Neuronal stem cell (in vitro differentiated cells): ENCODE measurements around the gene AUTS2.

Experiments
- DNase-seq: peaks from one replicate; pipeline ENCODE4 v3.0.0-alpha.2; 2013; ENCODE audit warnings: low spot score
- H2AFZ ChIP-seq: one replicate; pipeline ENCODE4 v1.6.1; 2013; ENCODE audit warnings: mild to moderate bottlenecking, low read length, inconsistent platforms
- H2AK5ac ChIP-seq: 2 replicates; pipeline ENCODE4 v1.6.1; 2013; ENCODE audit warnings: low read depth, mild to moderate bottlenecking, inconsistent platforms, low read length, moderate library complexity, mixed read lengths
- H2BK120ac ChIP-seq: 2 replicates; pipeline ENCODE4 v1.6.1; 2013; ENCODE audit warnings: low read depth, mild to moderate bottlenecking, inconsistent platforms, low read length, moderate library complexity, mixed read lengths
- H2BK12ac ChIP-seq: one replicate; pipeline ENCODE4 v1.6.1; 2013; ENCODE audit warnings: low read length, inconsistent platforms
- H2BK15ac ChIP-seq: 2 replicates; pipeline ENCODE4 v1.6.1; 2013; ENCODE audit warnings: mild to moderate bottlenecking, low read length, inconsistent platforms, mixed read lengths
- H2BK5ac ChIP-seq: one replicate; pipeline ENCODE4 v1.6.1; 2013; ENCODE audit warnings: inconsistent platforms, mild to moderate bottlenecking, low read length, moderate library complexity
- H3K14ac ChIP-seq: one replicate; pipeline ENCODE4 v1.6.1; 2013; ENCODE audit warnings: low read length, inconsistent platforms
- H3K18ac ChIP-seq: 2 replicates; pipeline ENCODE4 v1.6.1; 2013; ENCODE audit warnings: low read length, inconsistent platforms
- H3K23ac ChIP-seq: 2 replicates; pipeline ENCODE4 v1.6.1; 2013; ENCODE audit warnings: low read depth, mild to moderate bottlenecking, mixed read lengths, low read length, inconsistent platforms; ENCODE audit not compliant: poor library complexity
- H3K27ac ChIP-seq: replicated peaks from 3 replicates; pipeline ENCODE4 v1.5.1; 2013; ENCODE audit warnings: low read length, inconsistent platforms
- H3K27me3 ChIP-seq, 3 experiments: 2 replicates each; pipeline ENCODE4 v1.6.1; 2013; ENCODE audit warnings: low read length in 3 of 3, mild to moderate bottlenecking in 2 of 3, inconsistent platforms in 1 of 3, low read depth in 1 of 3, mixed read lengths in 1 of 3, moderate library complexity in 1 of 3; ENCODE audit not compliant: control insufficient read depth in 3 of 3, insufficient read depth in 3 of 3
- H3K36me3 ChIP-seq, 2 donors: replicated peaks in 1 of 2; 2 replicates each; pipeline ENCODE4 v1.6.1; 2013; ENCODE audit warnings: low read length in 2 of 2; ENCODE audit not compliant: control insufficient read depth in 2 of 2, insufficient read depth in 2 of 2
- H3K4ac ChIP-seq: 2 replicates; pipeline ENCODE4 v1.6.1; 2013; ENCODE audit warnings: inconsistent platforms, mild to moderate bottlenecking, low read length, moderate library complexity
- H3K4me1 ChIP-seq, 2 donors: 1 replicate in 1 of 2; 2 replicates in 1 of 2; pipeline ENCODE4 v1.6.1; 2013; ENCODE audit warnings: low read length in 2 of 2, low read depth in 1 of 2; ENCODE audit not compliant: control insufficient read depth in 2 of 2, insufficient read depth in 1 of 2
- H3K4me2 ChIP-seq: one replicate; pipeline ENCODE4 v1.6.1; 2013; ENCODE audit warnings: mild to moderate bottlenecking, low read length, inconsistent platforms; ENCODE audit not compliant: insufficient read depth, poor library complexity, severe bottlenecking
- H3K4me3 ChIP-seq, 2 donors: 2 replicates each; pipeline ENCODE4 v1.5.1; 2013; ENCODE audit warnings: low read length in 2 of 2, mild to moderate bottlenecking in 2 of 2, inconsistent platforms in 1 of 2, moderate library complexity in 1 of 2
- H3K79me1 ChIP-seq: one replicate; pipeline ENCODE4 v1.6.1; 2013; ENCODE audit warnings: low read depth, mild to moderate bottlenecking, inconsistent platforms, low read length, moderate library complexity
- H3K9ac ChIP-seq: one replicate; pipeline ENCODE4 v1.6.1; 2013; ENCODE audit warnings: mild to moderate bottlenecking, low read depth, low read length, inconsistent platforms; ENCODE audit not compliant: poor library complexity
- H3K9me3 ChIP-seq, 2 donors: replicated peaks in 1 of 2; 2 replicates each; pipeline versions ENCODE3 to v1.6.1; 2013; ENCODE audit warnings: low read length in 2 of 2, mild to moderate bottlenecking in 2 of 2, inconsistent platforms in 1 of 2, low read depth in 1 of 2, mixed read lengths in 1 of 2, moderate library complexity in 1 of 2; ENCODE audit not compliant: control insufficient read depth in 2 of 2, insufficient read depth in 1 of 2
- H4K8ac ChIP-seq: one replicate; pipeline ENCODE4 v1.6.1; 2013; ENCODE audit warnings: low read depth, mild to moderate bottlenecking, inconsistent platforms, low read length, moderate library complexity
- H4K91ac ChIP-seq: one replicate; pipeline ENCODE4 v1.6.1; 2013; ENCODE audit warnings: low read length, low read depth, mild to moderate bottlenecking, inconsistent platforms; ENCODE audit not compliant: poor library complexity
- WGBS, 2 donors: extraction: QIAGEN DNeasy Blood & Tissue Kit; methylation state at CpG; one replicate each; pipeline ENCODE4 v1.1.7; 2013; ENCODE audit warnings: missing lambda C conversion rate in 2 of 2, mixed read lengths in 1 of 2; ENCODE audit not compliant: insufficient read length in 2 of 2, insufficient replicate concordance in 1 of 2; ENCODE audit errors: extremely low coverage in 2 of 2; 5-methylcytosine and 5-hydroxymethylcytosine counted together

The AUTS2 gene

DNA sequence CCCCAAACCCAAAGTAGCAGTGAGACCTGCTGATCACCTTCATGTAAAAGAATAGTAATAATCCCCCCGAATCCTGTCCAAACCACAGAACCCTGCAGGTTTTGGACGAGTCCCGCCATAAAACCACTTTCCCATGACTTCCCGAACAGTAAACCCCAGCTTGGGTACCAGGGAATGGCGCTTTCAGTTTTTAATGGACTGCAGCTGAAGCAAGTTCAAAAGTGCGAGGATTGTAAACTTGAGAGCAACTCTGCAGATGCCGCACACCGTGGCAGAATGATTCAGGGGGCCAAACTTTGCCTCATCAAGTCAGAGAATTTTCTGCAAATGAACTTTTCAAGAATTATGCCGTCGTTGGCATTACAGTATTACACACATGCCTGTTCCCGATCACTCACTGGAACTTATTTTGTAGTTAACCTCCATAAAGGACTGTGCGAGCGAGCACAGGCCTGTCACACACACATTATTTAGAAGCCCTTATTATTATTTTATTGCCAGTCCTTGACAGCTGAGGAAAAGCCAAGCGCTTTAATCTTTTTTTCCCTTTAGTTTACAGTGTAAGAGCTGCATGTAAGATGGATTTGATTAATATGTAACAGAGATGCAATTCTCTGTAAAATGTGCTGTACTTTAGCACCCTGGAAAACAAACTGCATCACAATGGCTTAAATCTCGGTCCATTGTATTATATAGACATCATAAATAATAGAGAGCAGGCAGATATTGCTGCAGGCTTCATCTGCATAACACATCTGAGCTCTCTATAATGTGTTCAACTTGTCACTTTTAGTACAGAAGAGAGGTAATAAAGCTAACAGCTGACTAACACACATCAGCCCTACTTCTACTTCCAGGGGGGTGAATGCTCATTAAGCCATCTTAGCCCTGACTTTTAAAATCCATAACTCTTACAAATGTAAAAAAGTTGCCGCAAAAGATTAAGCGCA, 1040.2 kb downstream of the AUTS2 start:
- H3K27me3 ChIP-seq: no peaks in the 10 kb centered on the region
- no peak overlapping the region for H3K18ac ChIP-seq
- H2AFZ ChIP-seq: no peak overlapping the region
- H3K4me2 ChIP-seq: no peak overlapping the region
- no peak overlapping the region for H3K23ac ChIP-seq
- no peak overlapping the region for H2AK5ac ChIP-seq
- H2BK5ac ChIP-seq: no peak overlapping the region
- H2BK120ac ChIP-seq: no peak overlapping the region
- no peak for DNase-seq
- no peak overlapping the region for H4K91ac ChIP-seq
- no peaks in the 10 kb centered on the region for H3K79me1 ChIP-seq
- no peaks in the 10 kb centered on the region for H3K36me3 ChIP-seq
- H4K8ac ChIP-seq: no peak overlapping the region
- no peak overlapping the region for H3K4me3 ChIP-seq
- no peak overlapping the region for H3K14ac ChIP-seq
- H2BK15ac ChIP-seq: no peak overlapping the region
- H3K4me1 ChIP-seq: no peaks in the 10 kb centered on the region
- no peak overlapping the region for H3K27ac ChIP-seq
- H2BK12ac ChIP-seq: no peak overlapping the region
- no CpG with 5 or more reads among the region's 17 CpGs for WGBS, 2 donors
- no peak overlapping the region for H3K4ac ChIP-seq
- H3K9ac ChIP-seq: no peak overlapping the region
- peaks cover 0 to 7% of the 10 kb centered on the region in 2 donors for H3K9me3 ChIP-seq

DNA sequence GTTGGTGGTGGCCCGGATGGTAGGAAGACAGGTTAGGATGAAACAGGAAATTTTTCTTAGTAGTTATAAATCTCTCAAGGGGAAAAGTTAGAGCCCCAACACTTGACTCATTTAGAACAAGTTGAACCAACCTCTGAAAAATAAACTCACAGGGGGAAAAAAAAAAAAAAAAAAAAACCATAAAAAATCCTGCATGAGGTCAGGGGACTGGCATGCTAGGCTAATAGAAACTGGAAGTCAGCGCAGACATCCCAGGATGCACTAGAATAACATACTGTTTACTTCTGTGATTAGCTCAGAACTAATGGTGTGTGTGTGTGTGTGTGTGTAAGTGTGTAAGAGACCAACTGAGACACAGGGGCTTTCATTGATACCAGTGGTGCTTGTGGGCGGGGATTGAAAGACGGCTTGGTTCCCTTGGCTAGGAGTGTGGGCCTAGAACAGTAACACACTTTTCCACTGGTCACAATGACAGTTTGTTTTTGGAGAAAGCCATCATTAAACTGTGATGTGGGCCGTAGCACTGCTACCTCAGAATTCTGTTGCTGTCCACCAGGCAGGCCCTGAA, 1042.1 kb downstream of the AUTS2 start:
- H4K8ac ChIP-seq: peak overlapping the region; percentile 19
- H2BK120ac ChIP-seq: no peak overlapping the region
- peaks cover 6 to 9% of the 10 kb centered on the region in 2 donors for H3K4me1 ChIP-seq
- DNase-seq: no peak
- H3K27me3 ChIP-seq: no peaks in the 10 kb centered on the region
- no peak overlapping the region for H3K4me2 ChIP-seq
- H3K9ac ChIP-seq: no peak overlapping the region
- H3K14ac ChIP-seq: no peak overlapping the region
- no peak overlapping the region for H3K4ac ChIP-seq
- no peaks in the 10 kb centered on the region for H3K79me1 ChIP-seq
- no CpG with 5 or more reads among the region's 5 CpGs for WGBS, 2 donors
- H2AK5ac ChIP-seq: no peak overlapping the region
- H2AFZ ChIP-seq: no peak overlapping the region
- no peak overlapping the region for H3K27ac ChIP-seq
- H3K36me3 ChIP-seq: no peaks in the 10 kb centered on the region
- no peak overlapping the region for H2BK15ac ChIP-seq
- no peak overlapping the region for H3K18ac ChIP-seq
- peaks cover 0 to 7% of the 10 kb centered on the region in 2 donors for H3K9me3 ChIP-seq
- no peak overlapping the region for H4K91ac ChIP-seq
- H3K4me3 ChIP-seq: no peak overlapping the region
- H2BK5ac ChIP-seq: no peak overlapping the region
- H2BK12ac ChIP-seq: no peak overlapping the region
- H3K23ac ChIP-seq: no peak overlapping the region

DNA sequence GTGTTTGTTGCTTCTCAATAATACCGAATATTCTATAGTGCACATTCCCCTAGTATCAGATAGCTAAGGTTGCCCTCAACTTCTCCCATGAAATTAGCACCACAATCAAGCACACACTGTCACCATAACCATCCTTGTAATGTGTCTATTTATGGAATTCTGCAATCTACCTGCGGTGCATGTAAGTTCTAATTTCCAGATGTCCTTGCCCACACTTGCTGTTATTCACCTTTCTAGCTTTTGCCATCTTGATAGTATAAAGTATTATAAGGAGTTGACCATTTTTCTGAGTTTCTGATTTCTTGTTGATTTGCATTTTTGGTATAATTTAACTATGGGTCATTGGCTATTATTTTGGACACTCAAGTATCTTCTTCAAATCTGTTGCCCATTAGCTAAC, 1043.6 kb downstream of the AUTS2 start:
- H2BK15ac ChIP-seq: no peak overlapping the region
- no peak overlapping the region for H2BK12ac ChIP-seq
- no peak for DNase-seq
- H3K36me3 ChIP-seq: no peaks in the 10 kb centered on the region
- H2BK120ac ChIP-seq: no peak overlapping the region
- no peak overlapping the region for H2BK5ac ChIP-seq
- H3K4ac ChIP-seq: no peak overlapping the region
- no peaks in the 10 kb centered on the region for H3K27me3 ChIP-seq
- no peak overlapping the region for H3K18ac ChIP-seq
- no peak overlapping the region for H4K91ac ChIP-seq
- no peak overlapping the region for H2AK5ac ChIP-seq
- H3K4me1 ChIP-seq: peaks cover 14 to 15% of the 10 kb centered on the region in 2 donors
- no peak overlapping the region for H3K4me2 ChIP-seq
- H4K8ac ChIP-seq: no peak overlapping the region
- H3K4me3 ChIP-seq: no peak overlapping the region
- H3K27ac ChIP-seq: no peak overlapping the region
- H3K14ac ChIP-seq: no peak overlapping the region
- H3K23ac ChIP-seq: no peak overlapping the region
- no CpG with 5 or more reads among the region's 2 CpGs for WGBS, 2 donors
- no peak overlapping the region for H3K9ac ChIP-seq
- no peak overlapping the region for H2AFZ ChIP-seq
- peaks cover 0 to 7% of the 10 kb centered on the region in 2 donors for H3K9me3 ChIP-seq
- H3K79me1 ChIP-seq: no peaks in the 10 kb centered on the region

DNA sequence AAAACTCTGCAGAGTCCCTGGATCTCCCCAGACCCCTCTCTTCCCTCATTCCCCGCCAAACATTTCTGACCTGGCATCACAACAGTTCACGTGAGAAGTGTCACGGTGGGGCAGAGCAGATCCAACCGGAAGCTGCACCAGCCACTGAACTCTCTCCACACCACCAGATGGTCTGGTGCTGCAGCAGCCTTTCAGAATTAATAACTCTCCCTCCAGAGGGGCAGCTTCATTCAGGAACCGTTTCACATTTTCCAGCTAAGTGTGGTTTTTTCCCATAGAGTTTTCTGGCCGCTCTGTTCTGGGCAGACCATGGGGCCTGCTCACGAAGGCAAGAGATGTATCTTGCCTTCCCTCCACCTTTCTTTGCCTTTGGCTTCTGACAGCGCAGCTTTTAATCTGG, 1047.0 kb downstream of the AUTS2 start:
- no peak overlapping the region for H3K27ac ChIP-seq
- H3K9me3 ChIP-seq: peaks cover 0 to 7% of the 10 kb centered on the region in 2 donors

More for the DNA sequence above, 1047.0 kb downstream of the AUTS2 start:
- Histone ChIP-seq H3K14ac (no peak overlapping the region), H3K4me2 (no peak overlapping the region), H4K8ac (no peak overlapping the region), H3K79me1 (no peaks in the 10 kb centered on the region), H3K4me3 (no peak overlapping the region), H2BK5ac (no peak overlapping the region), H4K91ac (no peak overlapping the region), H3K4ac (no peak overlapping the region), H3K4me1 (peaks cover 14 to 15% of the 10 kb centered on the region in 2 donors), H3K27me3 (no peaks in the 10 kb centered on the region), H2AFZ (no peak overlapping the region), H2BK12ac (no peak overlapping the region), H3K9ac (no peak overlapping the region), H2AK5ac (no peak overlapping the region), H3K23ac (no peak overlapping the region), H2BK15ac (no peak overlapping the region), H3K18ac (no peak overlapping the region), H2BK120ac (no peak overlapping the region), H3K36me3 (no peaks in the 10 kb centered on the region)
- WGBS, 2 donors: no CpG with 5 or more reads among the region's 8 CpGs
- no peak for DNase-seq
